NCI-H1417 (cell line): ENCODE data around the gene TPSB2.
A peak's percentile ranks its signal among the peaks of the same experiment; 100 is the strongest.
"Not testable (repeated sequence)": the region's sequence is repeated elsewhere in the genome, so short reads cannot be mapped to it uniquely, and the experiment has no call there.

Experiments used
- DNase-seq, 3 experiments: peaks; one replicate each; lab custom pipeline; 2025; lab: John Stamatoyannopoulos, UW

Gene TPSB2

DNA sequence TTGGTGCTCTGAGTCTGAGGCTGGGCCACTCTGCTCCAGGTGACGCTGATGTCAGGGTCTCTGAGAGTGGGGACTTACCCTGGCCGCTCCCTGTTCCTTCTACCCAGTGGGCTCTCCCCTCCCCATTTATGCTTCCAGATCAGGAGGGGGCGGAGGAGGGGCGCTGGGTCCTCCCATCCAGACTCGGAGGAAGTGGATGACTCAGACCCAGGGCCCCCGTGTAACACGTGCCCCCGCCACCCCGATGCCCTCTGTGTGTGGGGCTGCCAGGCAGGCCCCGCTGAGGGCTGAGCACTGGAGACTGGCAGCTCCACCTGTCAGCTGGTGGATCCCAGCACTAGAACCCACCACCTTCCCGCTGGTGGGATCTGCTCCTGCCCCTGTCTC, at the start of gene TPSB2:
TSS of gene TPSB2 (minus strand) at position 101 of the 387 bp plus-strand sequence. CDS start 233 bp downstream, outside the sequence.
- DNase-seq: not testable (repeated sequence)

DNA sequence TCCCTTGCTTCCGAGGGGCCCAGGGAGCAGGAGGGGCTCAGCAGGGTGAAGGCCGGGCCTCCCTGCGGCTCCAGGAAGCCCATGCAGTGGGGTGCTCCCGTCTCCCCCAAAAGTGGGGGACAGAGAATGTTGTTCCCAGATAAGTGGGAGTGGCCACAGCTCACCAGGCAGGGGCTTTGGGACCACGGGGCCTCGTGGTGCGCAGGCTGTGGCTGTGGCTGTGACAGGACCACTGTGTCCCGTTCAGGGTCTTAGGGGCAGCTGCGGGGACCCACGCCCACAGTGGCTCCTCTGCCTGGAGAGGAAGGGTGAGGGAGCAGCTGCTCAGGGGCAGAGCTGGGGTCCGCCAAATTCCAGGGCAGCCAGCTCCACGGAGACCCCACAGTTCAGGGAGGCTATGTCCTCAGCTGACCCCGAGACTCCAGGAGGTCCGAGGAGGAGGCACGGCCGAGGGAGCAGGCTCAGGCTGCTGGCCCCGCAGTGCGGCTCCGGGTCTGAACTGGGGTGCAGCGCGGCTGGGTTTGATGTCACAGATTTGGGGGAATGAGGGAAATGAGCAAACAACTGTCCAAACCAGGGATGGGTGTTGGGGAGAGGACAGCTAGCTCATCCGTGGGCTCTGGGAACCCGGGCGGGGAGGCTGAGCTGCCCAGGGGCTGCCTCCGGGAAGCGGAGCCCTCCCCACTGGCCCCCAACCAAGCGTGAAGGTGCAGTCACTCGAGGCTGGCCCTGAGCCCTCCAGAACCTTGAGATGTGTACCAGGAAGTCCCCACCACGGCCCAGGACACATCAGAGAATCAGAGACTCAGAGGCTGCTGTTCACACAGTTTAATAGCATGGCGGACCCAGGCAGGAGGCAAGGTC, 49.3 kb upstream of the TPSB2 start:
- no peak for DNase-seq

DNA sequence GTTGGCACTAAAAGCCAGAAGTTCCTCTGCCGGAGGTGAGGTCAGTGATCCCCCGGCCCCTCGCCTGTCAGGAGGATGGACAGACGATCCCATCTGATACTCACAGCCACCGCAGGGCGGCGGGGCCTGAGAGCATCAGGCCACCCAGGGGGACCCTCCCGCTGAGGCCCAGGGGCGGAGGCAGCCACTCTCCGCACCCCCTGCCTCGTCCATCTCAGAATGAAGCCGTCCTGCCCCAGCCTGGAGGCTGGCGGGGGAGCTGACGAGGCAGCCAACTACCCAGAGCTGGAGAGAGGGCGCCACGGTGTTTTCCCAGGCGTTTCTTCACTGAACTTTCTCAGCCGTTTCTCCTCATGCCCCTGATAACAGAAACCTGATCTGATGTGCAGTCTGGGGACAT, 48.5 kb upstream of the TPSB2 start:
- peak in 1 of 3 experiments; percentile 19 for DNase-seq

DNA sequence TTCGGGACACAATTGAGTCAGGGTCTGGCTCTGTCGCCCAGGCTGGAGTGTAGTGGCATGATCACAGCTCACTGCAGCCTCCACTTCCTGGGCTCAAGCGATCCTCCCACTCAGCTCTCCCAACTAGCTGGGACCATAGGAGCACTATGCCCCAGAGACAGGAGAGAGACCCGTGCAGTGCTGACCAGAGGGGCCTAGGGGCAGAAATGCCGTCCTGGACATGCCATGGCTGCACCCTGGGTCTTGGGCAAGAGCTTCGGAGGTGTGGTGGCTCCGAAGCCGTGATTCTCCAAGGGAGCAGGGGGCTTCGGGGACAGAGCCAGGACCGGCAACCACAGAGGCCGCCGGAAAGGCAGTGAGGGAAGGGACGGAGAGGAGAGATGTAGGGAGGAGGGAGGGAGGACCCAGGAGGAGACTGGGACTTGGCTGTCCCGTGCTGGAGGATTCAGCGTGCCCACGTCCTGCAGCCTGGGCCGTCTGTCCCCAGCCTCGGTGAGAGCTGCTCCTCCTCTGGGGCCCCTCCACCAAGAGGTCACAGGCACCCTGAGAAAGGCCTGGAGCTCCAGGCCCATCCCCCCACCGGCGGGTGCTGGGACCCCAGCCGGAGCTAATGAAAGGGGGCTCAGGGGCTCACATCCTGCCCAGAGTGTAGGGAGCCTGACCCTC, 47.8 kb upstream of the TPSB2 start:
- DNase-seq: no peak

DNA sequence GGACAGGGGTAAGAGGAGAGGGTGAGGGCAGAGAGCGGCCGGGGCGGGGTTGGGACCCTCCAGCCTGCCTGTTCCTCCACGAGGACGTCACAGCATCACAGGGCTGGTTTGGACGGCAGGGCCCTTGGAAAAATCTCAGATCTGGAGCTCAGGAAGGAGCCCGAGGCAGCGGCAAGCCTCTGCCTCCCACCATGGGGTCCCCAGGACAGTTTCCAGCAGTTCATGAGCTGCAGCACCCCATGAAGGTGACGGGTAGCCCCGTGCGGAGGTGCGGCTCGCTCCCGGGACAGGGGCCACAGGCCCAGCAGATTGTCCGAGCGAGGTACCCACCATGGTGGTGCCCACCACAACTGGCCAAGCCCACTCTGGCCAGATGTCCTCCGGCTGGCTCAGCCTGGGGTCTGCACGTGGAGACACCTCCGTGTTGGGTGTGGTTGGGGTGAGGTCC, 47.2 kb upstream of the TPSB2 start:
- DNase-seq: no peak

DNA sequence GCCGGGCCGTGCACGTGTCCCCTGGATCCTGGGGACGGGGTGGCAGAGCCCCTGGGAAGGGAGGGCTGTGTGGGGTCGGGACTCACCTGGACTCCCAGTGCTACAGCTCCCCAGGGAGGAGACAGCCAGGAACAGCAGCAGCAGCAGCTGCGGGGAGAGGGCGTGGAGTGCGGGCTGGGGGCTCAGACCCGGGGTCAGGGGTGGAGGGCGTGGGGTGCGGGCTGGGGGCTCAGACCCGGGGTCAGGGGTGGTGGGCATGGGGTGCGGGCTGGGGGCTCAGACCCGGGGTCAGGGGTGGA, 46.5 kb upstream of the TPSB2 start:
- no peak for DNase-seq

DNA sequence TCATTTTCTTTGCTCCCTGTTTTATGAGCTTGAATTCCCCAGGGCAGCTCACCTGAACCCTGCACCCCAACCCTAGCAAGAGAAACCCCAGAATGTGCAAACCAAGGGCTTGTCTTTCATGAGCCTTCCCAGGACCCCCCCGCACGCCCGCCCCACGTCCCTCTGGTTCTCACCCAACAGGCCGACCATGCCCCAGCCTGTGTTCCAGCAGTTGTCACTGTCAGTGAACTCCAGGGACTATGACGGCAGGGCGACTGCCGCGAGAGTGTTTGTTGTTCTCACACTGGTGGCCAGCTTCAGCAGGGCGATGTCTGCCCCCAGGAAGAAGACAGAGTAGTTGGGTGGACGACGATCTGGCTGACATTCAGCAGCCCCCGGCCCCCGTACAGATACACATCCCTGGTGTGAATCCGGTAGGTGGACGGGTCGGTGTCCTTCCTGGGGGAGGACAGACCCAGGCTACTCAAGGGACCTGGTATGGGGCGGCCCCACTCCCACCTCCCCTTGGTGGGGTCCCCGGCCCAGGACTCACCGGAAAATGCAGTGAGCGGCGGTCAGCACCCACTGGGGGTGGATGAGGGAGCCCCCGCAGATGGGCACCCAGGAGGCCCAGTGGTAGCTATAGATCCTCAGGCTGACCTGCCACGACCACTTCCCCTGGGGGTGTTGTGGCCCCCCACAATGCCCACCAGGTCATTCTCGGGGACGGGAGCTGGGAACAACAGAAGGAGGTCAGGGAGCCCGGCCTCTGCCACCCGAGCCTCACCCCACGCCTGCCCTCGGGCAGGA, 46.0 kb upstream of the TPSB2 start:
- DNase-seq: no peak

DNA sequence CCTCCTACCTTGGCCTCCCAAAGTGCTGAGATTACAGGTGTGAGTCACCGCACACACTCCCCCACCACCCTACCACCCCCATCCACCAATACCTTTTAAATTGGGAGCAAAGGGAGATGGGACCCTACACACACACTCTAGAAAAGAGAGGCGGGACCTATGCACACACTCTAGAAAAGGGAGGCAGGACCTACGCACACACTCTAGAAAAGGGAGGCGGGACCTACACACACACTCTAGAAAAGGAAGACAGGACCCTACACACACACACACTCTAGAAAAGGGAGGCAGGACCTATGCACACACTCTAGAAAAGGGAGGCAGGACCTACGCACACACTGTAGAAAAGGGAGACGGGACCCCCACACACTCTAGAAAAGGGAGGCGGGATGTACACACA, 44.8 kb upstream of the TPSB2 start:
- no peak for DNase-seq

DNA sequence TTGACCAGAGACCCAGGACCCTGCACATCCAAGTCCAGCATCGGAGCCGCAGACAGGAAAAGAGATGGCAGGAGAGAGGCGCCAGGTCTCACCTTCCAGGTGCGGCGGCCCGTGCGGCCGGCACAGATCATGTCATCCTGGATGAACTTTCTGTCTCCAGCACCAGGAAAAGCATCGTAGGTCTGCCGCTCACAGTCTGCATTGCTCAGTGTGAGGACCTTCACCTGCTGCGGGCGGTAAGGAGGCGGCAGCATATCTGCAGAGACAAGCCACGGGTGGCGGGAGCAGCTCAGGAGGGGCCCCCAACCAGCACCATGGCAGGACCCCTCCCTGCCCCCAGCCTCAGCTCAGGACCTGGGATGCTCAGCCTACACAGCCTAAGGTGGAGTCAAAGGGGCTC, 43.8 kb upstream of the TPSB2 start:
- no peak for DNase-seq

DNA sequence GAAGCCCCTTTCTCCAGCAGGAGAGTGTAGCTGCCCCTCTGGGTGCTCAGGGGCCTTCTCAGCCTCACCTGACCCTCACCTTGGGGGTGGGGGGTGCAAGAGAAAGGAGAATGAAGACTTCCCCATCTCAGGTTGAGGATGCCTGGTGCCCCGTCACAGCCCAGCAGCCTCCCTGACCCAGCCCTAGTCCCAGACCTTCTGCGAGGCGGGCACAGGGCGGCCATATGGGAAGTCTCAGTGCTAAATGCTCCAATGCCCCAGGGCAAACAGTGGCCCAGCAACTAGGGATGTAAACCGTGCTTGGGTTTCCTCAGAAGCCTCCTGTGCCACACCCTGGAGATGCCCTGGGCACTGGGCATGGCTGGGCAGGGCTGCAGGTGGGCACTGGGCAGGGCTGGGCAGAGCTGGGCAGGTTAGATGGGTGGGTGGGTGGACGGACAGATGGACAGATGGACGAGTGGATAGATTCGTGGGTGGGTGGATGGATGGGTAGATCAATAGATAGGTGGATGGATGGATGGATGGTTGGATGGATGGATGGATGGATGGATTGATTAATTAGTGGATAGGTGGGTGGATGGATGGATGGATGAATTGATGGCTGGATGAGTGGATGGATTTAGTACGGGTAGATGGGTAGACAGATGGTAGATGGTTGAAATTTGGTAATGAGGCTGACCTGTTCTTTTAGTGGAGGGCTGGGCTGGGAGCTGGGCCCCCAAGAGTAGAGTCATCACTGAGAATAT, 42.6 kb upstream of the TPSB2 start:
- no peak for DNase-seq

DNA sequence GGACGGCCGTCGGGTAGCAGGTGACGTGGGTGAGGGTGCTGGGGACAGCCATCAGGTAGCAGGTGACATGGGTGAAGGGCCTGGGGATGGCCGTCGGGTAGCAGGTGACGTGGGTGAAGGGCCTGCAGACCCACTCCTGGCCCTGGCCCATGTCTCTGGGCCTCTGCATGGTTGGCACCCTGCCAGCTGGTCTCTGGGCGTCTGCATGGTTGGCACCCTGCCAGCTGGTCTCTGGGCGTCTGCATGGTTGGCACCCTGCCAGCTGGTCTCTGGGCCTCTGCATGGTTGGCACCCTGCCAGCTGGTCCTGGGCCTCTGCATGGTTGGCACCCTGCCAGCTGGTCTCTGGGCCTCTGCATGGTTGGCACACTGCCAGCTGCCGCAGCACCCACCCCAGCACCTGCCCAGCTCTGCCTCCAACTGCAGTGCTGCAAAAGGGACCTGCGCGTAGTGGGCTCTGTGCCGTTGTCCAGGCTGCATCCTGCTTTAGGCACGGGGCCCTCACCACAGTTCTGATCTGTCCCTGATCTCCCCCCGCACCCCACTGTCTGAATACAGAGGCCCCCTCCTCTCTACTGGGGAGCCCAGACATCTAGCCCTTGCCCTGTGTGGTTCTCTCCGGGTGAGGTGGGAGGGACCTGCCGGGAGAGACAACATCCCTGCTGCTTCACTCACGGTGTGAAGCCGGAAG, 41.9 kb upstream of the TPSB2 start:
- peak; percentile 89 to 98 (median 95) for DNase-seq

DNA sequence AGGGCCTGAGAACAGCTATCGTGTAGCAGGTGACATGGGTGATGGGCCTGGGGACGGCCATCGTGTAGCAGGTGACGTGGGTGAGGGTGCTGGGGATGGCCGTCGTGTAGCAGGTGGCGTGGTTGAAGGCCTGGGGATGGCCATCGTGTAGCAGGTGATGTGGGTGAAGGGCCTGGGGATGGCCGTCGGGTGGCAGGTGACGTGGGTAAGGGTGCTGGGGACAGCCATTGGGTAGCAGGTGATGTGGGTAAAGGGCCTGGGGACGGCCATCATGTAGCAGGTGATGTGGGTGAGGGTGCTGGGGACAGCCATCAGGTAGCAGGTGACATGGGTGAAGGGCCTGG, 41.4 kb upstream of the TPSB2 start:
- DNase-seq: no peak

DNA sequence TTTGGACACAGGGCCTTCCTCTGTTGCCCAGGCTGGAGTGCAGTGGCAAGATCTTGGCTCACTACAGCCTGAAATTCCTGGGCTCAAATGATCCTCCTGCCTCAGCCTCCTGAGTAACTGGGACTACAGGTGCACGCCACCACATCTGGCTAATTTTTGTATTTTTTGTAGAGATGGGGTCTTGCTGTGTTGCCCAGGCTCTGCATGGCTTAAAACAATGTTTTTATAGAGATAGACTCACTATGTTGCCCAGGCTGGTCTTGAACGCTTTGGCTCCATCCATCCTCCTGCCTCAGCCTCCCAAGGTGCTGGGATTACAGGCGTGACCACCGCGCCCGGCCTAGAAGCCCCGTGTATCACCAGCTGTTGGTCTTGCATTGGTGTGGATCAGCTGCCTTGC, 39.4 kb upstream of the TPSB2 start:
- not testable (repeated sequence) for DNase-seq

DNA sequence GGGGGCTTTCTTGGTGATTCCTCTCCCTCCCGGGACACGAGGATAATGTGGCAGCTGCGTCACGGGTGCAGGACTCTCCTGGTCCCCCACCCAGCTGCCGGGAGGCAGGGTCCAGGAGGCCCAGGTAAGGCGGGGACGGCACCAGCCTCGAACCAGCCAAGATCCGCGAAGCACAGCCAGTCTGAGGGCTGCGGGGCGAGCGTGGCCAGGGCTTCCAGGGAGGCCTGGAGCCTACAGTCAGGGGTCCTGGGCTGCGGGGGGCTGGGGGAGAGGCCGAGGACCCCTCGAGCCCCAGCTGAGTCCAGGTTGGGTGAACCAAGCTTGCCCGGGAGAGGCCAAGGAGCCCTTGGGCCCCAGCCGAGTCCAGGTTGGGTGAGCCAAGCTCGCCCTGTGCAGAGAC, 35.8 kb upstream of the TPSB2 start:
- no peak for DNase-seq

DNA sequence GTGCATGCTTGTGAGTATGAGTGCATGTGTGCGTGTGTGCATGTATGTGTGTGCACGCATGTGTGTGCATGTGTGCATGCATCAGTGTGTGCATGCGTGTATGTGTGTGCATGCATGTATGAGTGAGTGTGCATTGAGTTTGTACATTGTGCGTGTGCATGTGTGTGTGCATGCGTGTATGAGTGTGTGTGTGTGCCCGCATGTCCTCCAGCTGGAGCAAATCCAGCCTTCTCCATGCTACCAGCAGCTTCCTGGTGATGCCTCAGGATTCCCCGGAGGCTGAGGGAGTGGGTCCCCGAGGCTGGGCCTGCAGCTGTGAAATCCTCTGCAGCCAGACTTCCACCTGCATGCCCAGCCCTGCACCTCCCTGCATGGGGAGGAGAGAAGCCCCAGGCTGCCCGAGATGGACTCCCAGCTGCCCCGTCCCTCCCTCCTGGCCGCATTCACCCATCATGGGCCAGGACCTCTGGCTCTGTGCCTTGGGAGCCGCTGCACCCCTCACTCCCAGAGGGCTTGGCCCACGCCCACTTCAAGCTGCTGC, 35.2 kb upstream of the TPSB2 start:
- DNase-seq: no peak

DNA sequence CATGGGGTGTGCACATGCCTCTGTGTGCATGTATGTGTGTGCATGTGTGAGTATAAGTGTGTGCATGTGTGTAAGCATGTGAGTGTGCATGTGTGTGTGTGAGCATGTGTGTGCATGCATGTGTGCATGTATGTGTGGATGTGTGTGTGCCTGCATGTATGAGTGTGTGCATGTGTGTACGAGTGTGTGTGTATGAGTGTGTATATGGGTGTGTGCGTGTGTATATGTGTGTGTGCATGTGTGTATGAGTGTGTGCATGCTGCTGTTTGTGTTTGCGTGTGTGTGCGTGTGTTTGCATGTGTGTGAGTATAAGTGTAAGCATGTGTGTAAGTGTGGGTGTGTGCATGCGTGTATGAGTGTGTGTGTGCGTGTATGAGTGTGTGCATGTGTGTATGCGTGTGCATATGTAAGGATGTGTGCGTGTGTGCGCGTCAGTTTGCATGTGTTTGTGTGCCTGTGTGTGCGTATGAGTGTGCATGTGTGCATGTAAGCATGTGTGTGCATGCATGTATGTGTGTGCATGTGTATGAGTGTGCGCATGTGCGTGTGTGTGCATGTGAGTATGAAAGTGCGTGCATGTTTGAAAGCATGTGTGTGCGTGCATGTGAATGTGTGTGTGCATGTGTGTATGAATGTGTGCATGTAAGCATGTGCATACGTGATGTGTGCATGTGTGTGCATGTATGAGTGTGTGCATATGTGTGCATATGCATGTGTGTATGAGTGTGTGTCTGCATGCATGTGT, 34.5 kb upstream of the TPSB2 start:
- no peak for DNase-seq

DNA sequence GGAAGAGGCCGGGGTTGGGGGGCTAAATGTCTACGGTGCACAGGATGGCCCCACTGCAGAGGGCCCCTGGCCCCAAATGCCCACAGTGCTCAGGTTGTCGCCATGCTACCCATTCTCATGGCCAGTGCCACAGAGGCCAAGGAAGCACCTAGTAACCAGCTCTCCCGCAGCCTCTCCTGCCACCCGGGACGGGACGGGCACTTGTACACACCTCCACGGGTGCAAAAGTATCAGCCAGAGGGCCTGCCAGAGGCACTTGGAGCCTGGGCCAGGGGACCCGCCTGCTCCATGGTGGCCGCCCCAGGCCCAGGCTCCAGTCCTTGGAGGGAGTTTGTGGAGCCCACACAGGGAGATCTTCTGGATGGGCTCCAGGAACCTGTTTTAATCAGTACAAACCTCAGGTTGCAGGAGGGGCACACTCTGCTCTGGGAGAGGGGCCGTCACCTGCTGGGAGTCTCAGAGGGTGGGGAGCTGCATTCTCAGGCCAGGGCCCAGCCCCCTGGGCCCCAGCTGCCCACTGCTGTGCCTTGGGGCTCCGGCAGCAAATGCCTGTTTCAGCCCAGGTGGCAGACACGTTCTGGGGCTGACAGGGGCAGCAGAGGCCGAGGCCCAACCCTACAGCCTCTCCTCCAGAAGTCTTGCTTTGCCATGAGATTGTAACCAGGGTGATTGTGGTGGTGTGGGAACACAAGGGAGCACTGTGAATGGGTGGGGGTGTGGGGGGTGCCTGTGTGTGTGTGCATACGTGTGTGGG, 33.8 kb upstream of the TPSB2 start:
- no peak for DNase-seq

DNA sequence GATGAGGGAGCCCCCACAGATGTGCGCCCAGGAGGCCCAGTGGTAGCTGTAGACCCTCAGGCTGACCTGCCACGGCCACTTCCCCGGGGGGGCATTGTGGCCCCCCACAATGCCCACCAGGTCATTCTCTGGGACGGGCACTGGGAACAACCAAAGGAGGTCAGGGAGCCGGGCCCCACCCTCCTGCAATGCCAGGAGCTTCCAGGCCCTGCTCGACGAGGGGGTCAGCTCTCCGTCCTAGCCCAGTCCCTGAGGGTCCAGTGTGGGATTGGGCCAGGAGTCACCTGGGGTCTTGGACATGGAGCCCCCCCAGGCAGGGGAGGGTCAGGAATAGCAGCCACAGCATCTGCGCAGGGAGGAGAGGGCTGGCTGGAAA, 32.9 kb upstream of the TPSB2 start:
- no peak for DNase-seq

DNA sequence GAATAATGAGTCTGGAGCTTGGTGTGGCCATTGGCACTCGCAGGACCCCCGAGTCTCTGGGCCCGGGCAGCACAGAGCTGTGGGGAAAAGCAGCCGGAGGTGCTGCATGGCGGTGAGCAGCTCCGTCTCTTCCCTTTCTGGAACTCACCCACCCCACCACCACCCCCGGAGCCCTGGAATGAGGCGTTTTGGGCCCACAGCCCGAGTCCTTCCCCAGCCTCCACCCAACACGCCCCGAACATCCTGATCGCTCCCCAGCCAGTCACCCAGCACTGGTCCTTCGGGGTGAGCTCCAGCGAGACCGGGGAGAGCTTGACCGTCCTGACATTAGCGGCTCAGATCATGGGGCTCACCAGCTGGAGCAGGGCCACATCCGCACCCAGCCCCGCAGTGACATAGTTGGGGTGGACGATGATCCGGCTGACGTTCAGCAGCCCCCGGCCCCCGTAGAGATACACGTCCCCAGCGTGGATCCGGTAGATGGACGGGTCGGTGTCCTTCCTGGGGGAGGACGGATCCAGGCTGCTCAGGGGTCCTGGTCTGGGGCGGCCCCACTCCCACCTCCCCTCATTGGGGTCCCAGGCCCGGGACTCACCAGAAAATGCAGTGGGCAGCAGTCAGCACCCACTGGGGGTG, 32.3 kb upstream of the TPSB2 start:
- no peak for DNase-seq
